T-helper 1 cell treated with Interleukin-12 subunit alpha and Interleukin-12 subunit beta and Interleukin-4 antibody, amounts not matched to agents 30 ng/mL and 1 ng/mL, for 36 hours (primary cell): ENCODE data around the gene SEC61B. TPM values are rescaled to one million over a fixed set of nuclear protein-coding genes. Genes with fewer than 3 reads are reported as not detected.
"Not testable (repeated sequence)": the region's sequence is repeated elsewhere in the genome, so short reads cannot be mapped to it uniquely, and the experiment has no call there.

ENCODE experiments used
- intact Hi-C: fragments of 100-400 bp; cut with micrococcal nuclease; formaldehyde crosslinking; loops from one replicate; pipeline ENCODE4 v1.15.1; 2024
- total RNA-seq: library from RNA; stranded (reverse); gene quantifications from 2 replicates; pipeline ENCODE4 v1.2.3, GENCODE V29; 2022

The SEC61B gene
- total RNA-seq, 1 donor from 2014 or later, result 189 TPM

GRCh38 chr9:99235926-99236634, 14.0 kb downstream of the SEC61B start:
- intact Hi-C loops, result loop anchor here (1.0 kb wide), 3 partner anchors 13 to 17 kb away; partner anchors contain the start of gene ALG2

DNA sequence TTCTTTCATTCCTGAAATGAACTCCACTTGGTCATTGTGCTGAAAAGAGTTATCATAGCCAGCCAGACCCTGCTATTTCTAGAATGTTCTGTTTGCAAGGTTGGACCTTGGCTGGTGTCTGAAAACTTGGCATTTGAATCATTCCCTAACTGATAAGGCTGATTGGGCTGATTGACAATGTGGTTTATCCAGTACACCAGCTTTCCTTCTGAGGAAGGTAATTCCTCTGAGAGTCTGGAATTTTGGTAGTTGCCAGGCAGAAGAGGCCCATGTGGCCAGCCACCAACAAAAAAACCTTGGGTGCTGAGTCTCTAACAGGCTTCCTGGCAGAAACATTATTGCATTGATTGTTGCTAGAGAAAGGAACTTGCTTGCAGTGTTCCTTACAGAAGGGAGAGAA, 15.3 kb downstream of the SEC61B start:
- intact Hi-C loops, result no loop called here

DNA sequence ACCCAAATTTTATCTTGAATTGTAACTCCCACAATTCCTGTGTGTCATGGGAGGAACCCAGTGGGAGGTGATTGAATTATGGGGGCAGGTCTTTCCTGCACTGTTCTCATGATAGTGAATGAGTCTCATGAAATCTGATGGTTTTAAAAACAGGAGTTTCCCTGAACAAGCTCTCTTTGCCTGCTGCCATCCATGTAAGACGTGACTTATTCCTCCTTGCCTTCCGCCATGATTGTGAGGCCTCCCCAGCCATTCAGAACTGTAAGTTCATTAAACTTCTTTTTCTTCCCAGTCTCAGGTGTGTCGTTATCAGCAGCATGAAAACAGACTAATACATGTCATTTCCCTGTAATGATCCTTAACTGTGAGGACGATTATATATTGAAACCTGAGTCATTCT, 15.8 kb downstream of the SEC61B start:
- intact Hi-C loops, result not testable (repeated sequence)

DNA sequence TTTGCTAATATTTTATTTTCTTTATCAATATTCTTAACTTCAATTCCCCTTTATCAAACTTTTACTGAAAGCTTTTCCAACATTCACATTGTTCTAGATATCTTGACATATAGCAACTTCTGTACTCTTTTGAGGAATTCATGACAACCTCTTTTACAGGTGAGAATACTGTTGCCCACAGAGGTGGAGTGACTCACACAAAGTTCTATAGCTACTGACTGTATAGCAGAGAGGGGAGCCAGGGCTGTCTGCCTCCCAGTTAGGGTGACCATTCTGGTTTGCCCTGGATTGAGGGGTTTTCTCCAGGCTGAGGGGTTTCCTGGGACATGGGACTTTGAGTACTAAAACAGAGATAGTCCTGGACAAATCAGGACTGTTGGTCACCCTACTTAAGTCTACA, 16.2 kb downstream of the SEC61B start:
- intact Hi-C loops, result no loop called here

DNA sequence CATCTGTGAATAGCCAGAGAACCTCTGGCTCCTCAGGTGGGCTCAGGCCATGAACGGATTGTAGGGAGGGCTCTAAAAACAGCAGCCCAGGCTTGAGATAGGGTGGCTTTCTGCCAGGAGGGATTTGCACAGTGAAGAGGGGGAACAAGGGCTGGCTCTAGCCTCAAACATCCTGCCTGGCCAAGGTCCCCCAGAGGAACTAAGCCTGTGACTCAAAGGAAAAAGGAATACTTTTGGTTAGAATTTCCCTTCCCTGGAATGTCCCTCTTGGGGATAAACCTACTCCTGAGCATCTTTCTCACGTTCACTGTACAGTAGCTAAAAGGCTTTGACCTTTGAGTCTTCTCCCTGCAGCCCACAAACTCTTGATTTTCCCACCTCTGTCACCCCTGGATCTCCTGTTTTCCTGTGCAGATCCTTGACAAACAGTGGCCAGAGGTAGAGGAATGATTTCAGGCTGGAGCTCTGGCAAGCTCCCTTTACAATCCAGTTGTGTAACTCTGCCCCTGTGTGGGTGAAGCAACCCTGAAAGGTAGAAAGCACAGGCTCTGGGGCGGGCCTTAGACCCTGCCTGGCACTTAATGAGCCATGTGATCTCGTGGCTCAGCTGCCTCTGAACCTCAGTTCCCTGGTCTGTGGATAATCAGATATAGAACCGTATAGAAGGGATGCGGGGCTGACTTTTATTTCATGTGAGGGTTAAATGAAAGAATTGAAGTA, 17.4 kb downstream of the SEC61B start:
- intact Hi-C loops, result no loop called here

DNA sequence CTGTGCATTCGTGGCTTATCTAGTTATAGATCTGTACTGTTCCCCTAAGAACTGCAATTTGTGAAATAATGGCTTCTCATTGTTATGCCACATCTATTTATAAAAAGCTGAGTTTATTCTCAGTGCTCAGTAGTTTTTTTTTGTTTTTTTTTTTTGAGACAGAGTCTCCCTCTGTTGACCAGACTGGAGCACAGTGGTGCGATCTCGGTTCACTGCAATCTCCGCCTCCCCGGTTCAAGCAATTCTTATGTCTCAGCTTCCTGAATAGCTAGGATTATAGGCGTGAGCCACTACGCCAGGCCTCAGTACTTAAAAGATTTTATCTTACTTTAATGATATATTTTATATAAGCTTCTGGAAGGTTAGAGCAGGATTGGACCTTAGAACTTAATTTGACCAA, 19.0 kb downstream of the SEC61B start:
- intact Hi-C loops, result no loop called here

DNA sequence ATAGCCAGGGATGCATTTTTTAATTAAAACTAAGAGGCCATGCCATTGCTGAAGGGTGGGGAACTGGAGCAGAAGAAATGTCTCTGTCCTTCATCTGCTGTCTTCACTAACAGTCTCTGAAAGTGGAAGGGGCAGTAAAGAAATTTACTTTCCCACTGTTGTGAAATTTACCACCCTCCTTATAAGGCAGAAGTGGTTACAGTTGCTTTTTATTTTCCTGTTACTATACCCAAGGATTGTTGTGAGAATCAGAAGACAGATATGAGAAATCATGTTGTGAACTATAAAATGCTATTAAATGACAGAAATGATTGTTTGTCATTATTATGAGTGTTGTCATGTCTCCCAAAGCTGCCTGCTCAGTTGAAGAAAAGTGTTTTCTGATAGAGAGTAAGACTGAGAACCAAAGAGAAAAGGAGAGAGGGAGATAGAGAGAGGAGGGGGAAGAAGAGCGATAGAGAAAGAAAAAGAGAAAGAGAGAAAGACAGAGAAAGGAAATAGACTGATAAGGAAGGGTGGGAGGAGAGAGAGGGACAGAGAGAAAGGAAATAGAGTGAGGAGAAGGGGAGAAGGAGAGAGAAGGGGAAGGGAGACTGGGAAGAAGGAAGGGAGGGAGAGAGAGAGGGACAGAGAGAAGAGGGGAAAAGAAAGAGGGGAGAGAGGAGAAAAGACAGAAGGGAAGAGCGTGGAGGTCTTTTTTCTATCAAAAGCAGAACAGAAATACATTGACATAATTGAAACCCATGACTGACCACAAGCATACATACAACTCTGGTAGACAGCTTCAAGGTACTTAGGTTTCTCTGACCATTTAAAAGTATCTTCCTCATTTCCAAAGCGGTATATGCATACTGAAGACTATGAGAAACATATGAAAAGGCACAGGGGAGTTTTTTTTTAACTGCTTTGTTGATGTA, 22.5 kb downstream of the SEC61B start:
- intact Hi-C loops, result no loop called here

- intact Hi-C loops, result loop anchor here (1.0 to 5.0 kb wide), 3 partner anchors 13 to 192 kb away; no protein-coding TSS in a partner anchor
These were observed 27.5 kb downstream of the SEC61B start for GRCh38 chr9:99249619-99250018.

DNA sequence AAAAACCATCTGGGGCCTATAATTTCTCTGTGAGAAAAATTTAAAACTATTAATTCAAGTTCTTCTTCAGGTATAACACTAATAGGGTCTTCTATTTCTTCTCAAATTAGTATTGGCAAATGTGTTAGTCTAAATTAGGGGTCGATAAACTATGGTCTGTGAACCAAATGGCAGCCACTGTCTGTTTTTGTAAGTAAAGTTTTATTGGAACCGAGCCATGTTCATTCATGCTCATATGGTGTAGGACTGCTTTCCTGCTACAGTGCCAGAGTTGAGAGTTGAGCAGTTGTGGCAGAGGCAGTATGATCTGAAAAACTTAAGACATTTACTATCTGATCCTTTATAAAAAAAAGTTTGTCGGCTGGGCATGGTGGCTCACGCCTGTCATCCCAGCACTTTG, 29.1 kb downstream of the SEC61B start:
- intact Hi-C loops, result loop anchor here (5.0 kb wide), 2 partner anchors 181 to 194 kb away; no protein-coding TSS in a partner anchor

DNA sequence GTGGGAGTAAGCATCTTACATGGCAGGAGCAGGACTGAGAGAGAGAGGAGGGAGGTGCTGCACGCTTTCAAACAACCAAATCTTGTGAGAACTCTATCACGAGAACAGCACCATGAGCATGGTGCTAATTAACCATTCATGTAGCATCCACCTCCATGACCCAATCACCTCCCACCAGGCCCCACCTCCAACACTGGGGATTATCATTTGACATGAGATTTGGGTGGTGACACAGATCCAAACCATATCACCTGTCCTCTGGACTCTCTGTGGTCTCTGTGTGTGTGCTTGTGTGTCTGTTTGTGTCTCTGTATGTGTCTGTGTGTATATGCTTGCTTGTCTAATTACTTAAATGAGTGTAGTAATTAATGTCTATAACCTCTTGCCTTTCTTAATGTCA, 31.1 kb downstream of the SEC61B start:
- intact Hi-C loops, result loop anchor here (1.0 to 5.0 kb wide), 5 partner anchors 17 to 654 kb away; partner anchors contain the start of gene STX17

DNA sequence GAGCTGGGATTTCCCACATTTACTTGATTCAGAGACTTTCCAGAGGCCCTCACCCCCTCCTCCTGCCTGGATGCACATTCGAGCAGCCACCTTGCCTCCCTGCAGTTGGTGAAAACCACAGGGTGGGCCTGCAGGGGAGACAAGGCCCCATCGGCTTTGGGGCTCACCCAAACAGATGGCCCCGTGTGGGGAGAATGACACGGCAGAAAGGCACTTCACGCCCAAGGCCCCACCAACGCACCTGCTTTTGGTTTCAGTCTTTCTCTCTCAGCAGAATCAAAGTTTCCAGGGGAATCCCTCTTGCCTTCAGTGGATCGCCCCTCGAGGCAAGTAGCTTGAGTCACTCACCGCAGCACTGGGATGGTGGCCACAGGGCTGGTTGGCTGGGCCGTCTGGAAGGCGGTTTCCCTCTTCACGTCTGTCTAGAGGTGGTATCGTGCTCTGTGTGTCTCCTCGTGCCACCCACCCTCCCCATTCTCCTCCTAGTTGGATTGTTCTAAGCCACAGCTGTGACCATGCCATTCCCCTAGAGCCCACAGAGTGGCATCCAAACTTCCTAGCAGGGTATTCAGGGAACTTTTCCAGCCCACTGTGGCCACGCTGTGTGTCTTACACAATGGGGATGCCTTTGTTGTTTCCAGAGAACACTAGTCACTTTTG, 31.8 kb downstream of the SEC61B start:
- intact Hi-C loops, result loop anchor here (1.0 to 5.0 kb wide), 8 partner anchors 18 to 653 kb away; partner anchors contain the start of genes SEC61B and STX17

GRCh38 chr9:99255651-99256050, 33.6 kb downstream of the SEC61B start:
- intact Hi-C loops, result loop anchor here (2.0 kb wide), 1 partner anchor 281 kb away; no protein-coding TSS in a partner anchor

- intact Hi-C loops, result no loop called here
These were observed 35.8 kb downstream of the SEC61B start for GRCh38 chr9:99257723-99258389.

DNA sequence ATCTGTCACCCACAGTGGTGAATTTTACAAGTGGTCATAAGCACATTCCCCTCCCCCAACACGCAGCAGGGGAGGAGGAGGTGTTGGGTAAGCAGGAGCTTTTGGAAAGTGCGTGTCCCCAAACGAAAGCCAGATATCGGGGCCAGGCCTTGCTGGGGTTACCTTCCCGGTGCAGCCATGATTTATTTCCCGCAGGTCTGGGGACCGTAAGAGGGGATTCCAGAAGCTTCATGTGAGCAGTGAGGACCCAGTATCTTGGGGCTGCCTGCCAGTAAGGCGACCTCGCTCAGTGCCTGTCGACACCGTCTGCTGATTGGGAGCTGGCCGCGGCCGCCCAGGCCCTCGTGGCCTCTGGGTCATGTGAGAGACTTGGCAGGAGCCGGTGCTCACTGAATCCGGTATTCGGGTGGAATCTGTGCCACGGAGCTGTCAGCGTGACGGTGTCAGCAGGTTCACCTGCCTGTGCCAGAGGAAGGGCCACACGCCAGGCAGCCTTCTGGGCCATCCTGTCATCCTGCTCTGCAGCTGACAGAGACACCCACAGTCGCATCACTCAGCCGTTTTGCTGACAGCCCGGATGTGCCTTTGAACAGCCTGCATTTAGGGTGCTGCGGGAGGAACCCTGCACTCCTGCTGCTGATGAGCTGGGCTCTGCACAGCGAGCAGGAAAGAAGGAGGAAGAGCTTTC, 37.3 kb downstream of the SEC61B start:
- intact Hi-C loops, result no loop called here

DNA sequence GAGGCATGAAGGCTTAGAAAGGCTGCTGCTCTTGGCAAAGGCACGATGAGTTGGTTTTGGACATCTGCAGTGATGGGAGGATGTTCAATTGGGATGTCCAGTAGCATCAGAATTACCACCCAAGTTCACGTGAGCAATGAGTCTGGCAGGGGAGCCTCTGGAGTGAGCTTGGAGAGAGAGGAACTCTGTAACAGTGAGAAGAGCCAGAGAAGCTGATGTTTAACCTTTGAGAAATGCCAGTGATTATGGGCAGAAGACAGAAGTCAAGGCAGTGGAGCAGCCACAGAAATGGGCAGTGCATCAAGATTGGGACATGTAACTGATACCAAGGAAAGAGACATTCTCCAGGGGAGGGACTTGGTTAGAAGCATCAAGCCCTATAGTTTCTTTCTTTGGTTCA, 39.8 kb downstream of the SEC61B start:
- intact Hi-C loops, result loop anchor here (10.0 kb wide), 1 partner anchor 953 kb away; no protein-coding TSS in a partner anchor

DNA sequence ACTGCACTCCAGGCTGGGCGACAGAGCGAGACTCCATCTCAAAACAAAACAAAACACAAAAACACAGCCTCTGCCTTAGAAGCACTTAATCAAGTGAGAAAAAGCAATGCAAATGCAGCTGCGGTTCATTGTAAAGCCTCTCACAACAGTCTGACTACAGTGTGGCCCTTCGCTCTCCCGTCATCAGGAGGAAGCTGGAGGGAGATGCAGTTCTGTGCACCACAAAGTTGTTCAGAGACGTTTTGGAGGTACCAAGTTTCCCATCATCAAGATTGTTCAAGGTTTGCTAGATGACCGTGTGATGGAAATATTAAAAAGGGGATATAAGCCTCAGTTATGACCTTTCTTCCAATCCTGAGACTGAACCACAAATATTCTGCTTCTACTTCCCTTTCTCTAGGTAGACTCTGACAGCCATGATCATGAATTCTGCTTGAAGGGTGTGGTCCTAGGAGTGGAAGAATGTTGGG, 40.9 kb downstream of the SEC61B start:
- intact Hi-C loops, result loop anchor here (10.0 kb wide), 1 partner anchor 952 kb away; no protein-coding TSS in a partner anchor

GRCh38 chr9:99264070-99264680, 42.1 kb downstream of the SEC61B start:
- intact Hi-C loops, result loop anchor here (10.0 kb wide), 1 partner anchor 951 kb away; no protein-coding TSS in a partner anchor

GRCh38 chr9:99265691-99266090, 43.6 kb downstream of the SEC61B start:
- intact Hi-C loops, result loop anchor here (1.0 to 10.0 kb wide), 8 partner anchors 81 to 1173 kb away; partner anchors contain the start of genes ERP44 and INVS
